NCI-H1105 (cell line): ENCODE measurements around the gene SCAF8.
A peak's percentile ranks its signal among the peaks of the same experiment; 100 is the strongest.
"Not testable (repeated sequence)": the region's sequence is repeated elsewhere in the genome, so short reads cannot be mapped to it uniquely, and the experiment has no call there.

ENCODE experiments used
- DNase-seq: peaks from one replicate; lab custom pipeline; 2025; lab: John Stamatoyannopoulos, UW

Gene SCAF8, protein sequence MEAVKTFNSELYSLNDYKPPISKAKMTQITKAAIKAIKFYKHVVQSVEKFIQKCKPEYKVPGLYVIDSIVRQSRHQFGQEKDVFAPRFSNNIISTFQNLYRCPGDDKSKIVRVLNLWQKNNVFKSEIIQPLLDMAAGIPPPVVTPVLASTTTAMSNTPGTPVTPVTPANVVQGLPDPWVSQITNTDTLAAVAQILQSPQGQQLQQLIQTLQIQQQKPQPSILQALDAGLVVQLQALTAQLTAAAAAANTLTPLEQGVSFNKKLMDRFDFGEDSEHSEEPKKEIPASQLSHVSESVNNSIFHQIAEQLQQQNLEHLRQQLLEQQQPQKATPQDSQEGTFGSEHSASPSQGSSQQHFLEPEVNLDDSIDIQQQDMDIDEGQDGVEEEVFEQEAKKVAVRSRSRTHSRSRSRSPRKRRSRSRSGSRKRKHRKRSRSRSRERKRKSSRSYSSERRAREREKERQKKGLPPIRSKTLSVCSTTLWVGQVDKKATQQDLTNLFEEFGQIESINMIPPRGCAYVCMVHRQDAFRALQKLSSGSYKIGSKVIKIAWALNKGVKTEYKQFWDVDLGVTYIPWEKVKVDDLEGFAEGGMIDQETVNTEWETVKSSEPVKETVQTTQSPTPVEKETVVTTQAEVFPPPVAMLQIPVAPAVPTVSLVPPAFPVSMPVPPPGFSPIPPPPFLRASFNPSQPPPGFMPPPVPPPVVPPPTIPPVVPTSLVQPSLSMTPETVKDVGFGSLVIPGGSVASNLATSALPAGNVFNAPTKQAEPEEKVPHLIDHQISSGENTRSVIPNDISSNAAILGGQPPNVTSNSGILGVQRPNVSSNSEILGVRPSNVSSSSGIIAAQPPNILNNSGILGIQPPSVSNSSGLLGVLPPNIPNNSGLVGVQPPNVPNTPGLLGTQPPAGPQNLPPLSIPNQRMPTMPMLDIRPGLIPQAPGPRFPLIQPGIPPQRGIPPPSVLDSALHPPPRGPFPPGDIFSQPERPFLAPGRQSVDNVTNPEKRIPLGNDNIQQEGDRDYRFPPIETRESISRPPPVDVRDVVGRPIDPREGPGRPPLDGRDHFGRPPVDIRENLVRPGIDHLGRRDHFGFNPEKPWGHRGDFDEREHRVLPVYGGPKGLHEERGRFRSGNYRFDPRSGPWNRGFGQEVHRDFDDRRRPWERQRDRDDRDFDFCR (N-terminal part only)

DNA sequence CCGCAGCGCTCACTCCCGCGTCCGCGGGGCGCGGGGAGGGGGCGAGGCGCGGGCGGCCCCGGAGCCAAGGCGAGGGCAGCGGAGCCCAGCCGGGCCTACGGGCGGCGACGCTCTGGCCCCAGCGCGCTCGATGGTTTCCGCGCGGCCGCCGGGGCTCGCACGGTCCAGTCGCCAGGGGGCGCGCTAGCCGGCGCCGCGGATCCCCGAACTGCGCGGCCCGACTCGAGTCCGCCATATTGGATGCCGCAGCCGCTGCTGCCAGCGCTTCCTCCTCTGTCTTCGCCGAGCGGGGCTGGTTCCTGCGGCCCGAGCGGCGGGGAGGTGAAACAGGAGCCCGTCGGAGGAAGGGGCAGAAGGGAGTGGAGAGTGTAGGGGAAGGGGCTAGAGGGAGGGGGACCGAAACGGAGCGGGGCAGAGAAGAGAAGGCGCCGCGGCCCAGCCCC is at the start of gene SCAF8:
Gene SCAF8, plus strand, starts transcription at position 234 of the 443 bp plus-strand sequence. CDS start 485 bp downstream, outside the sequence.
- DNase-seq, result peak; percentile 84

DNA sequence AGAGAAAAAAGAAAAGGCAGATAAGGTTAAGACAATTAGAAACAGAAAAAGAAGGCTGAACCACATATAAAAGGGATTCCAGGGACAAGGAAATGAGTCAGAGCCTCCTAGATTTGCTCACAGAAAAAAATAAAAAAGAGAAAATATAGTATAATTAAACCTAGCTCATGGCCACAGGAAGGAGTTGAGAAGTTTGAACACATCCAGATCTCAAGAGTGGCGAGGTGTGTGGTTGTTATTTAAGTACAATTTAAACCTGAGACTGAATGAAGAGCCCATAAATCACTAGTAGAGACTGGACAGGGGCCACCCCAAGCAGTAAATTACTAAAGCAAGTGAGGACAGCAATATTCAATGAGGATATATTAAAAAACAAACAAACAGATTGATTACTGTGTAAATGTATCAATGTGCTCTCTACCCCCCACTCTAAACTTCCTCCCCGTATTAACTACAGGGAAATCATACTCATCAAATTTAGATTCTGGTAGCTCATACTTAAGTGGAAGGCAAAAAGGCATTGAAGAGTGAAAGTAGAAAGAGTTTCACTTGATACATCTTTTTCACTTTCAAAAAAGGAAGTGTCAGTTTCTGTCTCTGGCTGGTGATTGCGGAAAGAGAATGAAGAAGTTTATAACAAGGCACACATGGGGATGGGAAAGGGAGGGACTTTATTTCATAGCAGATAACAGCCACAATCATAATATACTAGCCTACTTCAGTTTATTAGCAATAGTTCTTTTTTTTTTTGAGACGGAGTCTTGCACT is 49.3 kb upstream of the SCAF8 start:
- no peak for DNase-seq

- no peak for DNase-seq
Observed at GRCh38 chr6:154686162-154686561, 47.1 kb upstream of the SCAF8 start.

GRCh38 chr6:154689493-154690255 is 43.5 kb upstream of the SCAF8 start:
- DNase-seq, result no peak

- DNase-seq, result no peak
Observed at GRCh38 chr6:154690857-154691256, 42.4 kb upstream of the SCAF8 start.

DNA sequence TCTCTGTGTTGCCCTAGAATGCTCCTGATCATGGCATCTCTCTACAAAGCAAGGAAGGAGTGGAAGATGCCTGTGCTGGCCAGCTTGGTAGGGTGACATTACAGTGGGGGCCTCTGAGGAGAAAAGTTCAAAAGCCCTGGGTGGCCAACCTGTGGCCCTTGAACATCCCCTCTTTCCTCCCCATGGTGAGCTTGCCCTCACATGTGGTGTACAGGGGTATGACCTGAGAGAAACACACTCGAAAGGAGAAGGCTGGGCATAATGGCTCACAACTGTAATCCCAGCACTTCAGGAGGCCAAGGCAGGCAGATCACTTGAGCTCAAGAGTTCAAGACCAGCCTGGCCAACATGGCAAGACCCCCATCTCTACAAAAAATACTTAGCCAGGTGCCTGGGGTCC is 36.6 kb upstream of the SCAF8 start:
- DNase-seq, result no peak

GRCh38 chr6:154703124-154703523 is 30.1 kb upstream of the SCAF8 start:
- DNase-seq, result no peak

DNA sequence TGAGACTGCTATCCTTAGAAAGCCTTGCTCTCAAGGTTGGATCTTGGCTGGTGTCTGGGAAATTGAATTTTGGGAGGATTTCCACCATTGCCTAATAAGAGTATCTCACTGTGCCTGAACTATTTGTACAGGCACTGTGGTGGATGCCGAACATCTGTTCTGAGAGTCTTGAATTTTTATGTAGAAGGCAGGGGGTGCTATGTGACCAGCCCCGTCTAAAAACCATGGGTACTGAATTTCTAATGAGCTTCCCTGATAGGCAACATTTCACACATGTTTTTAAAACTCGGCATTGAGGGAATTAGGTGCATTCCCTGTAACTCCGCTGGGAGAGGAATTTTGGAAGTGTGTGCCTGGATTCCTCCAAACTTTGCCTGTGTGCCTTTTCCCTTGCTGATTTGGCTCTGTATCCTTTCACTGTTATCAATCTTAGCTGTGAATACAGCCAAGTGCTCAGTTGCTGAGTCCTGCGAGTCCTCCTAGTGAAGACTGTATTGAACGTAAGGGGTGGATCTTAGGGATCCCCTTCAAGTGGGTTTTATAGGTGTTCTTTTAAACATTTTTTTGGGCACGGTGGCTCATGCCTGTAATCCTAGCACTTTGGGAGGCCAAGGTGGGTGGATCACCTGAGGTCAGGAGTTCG is 27.6 kb upstream of the SCAF8 start:
- DNase-seq, result no peak

- DNase-seq, result no peak
Observed at GRCh38 chr6:154706389-154706788, 26.8 kb upstream of the SCAF8 start.

DNA sequence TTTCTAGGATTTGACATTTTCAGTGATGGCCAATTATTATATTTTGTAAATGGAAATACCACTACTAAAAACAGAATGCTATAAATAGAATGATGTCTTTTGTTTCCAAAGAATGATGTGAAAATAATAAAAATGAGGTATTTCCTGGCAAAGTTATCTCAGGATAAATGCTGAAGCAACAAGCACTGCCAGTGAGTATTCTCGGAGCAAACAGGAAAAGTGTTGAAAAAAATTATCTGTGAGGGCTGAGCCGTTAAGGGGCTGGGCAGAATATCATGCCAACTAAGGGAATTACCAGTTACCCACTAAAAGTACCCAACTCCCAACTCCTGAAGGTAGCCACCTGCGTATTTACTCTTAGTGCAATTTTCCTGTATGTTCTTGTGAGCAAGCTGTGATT is 23.6 kb upstream of the SCAF8 start:
- DNase-seq, result no peak

GRCh38 chr6:154710689-154711088 is 22.5 kb upstream of the SCAF8 start:
- DNase-seq, result no peak

DNA sequence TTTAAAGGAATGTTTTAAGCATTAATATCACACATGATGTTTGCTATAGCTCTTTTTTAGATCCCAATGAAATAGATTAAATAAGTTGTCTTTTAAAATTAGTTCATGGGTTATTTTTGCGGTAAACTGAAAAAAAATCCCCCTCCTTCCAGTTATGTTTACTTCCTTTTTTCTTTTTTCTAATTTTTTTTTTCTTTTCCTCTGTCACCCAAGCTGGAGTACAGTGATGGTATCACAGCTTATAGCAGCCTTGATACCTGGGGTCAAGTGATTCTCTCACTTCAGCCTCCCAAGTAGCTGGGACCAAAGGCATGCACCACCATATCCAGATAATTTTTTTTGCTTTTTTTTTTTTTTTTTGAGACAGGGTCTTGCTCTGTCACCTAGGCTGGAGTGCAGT is 17.8 kb upstream of the SCAF8 start:
- no peak for DNase-seq

- not testable (repeated sequence) for DNase-seq
Observed at GRCh38 chr6:154716350-154716749, 16.9 kb upstream of the SCAF8 start.

GRCh38 chr6:154719433-154719832 is 13.8 kb upstream of the SCAF8 start:
- DNase-seq, result no peak

DNA sequence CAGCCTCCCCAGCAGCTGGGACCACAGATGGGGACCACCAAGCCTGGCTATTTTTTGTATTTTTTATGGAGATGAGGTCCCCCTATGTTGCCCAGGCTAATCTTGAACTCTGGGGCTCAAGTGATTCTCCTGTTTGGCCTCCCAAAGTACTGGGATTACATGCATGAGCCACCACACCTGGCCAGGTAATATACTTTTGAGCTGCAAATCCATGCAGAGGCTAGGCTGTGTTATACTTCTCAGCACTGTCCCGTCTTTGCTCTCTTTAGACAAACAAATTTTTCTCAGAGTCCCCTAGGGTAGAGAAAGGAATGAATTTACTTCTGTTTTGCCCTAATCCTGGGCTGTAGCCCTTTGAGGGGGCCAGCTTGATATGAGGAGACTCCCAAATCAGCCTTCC is 13.4 kb upstream of the SCAF8 start:
- no peak for DNase-seq

DNA sequence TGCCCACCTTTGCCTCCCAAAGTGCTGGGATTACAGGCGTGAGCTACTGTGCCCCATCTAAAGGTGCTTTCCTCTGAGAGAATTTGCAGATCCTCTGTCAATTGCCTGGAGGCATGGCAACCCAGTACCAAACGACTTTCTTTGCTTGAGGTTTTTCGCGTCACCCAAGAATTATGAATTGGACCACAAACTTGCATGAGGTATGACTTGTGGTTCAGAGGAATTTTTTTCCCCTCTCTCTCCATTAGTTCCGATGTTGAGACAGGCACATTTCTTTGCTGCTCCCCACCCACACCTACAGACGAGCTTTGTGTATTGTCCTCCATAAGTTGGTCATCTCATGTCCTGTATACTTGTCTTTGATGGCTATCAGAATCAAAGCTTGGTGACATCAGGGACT is 11.8 kb upstream of the SCAF8 start:
- no peak for DNase-seq

DNA sequence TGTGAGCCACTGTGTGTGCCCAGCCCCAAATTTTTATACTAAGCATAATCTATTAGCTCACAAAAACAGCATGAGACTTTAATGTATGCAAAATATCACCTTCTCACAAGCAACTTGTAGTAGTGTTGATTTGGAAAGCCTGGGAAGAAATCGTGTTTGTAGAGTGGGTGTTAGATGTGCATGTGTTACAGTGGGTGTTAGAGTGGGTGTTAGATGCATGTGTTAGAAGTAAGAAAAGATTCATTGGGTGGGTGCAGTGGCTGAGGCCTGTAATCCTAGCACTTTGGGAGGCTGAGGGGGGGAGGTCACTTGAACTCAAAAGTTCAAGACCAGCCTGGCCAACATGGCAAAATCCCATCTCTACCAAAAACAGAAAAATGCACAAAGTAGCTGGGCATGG is 6.3 kb upstream of the SCAF8 start:
- DNase-seq, result no peak

GRCh38 chr6:154731296-154732218 is 1.7 kb upstream of the SCAF8 start:
- no peak for DNase-seq

DNA sequence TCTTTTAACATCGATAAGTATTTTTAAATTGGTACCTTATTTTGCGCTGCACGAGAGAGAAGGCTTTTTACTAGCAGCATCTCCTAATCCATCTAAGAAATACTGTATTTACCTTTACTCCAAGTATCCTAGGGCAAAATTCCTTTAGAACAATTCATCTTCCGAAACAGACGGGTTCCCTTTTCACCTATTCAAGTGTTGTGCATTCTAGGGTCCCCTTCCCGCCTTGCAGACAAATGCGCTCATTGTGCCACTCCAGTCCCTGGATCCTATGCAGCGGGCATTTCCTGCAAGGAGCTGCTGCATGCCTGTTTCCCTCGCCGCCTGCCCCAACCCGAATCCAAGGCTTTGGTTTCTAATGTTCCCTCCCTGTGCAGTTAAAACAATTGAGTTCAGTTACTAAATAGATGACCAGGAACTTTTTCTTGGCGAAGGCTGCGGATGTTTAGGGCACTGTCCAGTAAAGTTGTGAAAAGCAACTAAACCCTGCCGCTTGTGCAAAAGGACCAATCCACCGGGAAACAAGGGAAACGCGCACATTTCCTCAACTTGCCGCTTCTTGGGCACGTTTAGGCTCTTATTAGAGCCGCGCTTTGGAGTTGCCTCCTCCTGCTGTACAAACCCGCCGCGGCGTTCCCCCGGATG is 556 bp upstream of the SCAF8 start:
- peak; percentile 72 for DNase-seq
